Effector memory CD4-positive, alpha-beta T cell (primary cell): ENCODE data around the gene CNOT6.
"Not testable (repeated sequence)": the region's sequence is repeated elsewhere in the genome, so short reads cannot be mapped to it uniquely, and the experiment has no call there.

Source experiments
- DNase-seq, 3 donors: peaks; one replicate each; pipeline ENCODE4 v3.0.0-alpha.2; 2020
- H3K27ac ChIP-seq: 2 replicates; pipeline ENCODE4 v1.7.0; 2013; ENCODE audit warnings: mild to moderate bottlenecking, low read length, moderate library complexity; ENCODE audit not compliant: insufficient read depth, poor library complexity, severe bottlenecking
- H3K27me3 ChIP-seq: replicated peaks from 2 replicates; pipeline ENCODE4 v1.7.0; 2013; ENCODE audit warnings: mild to moderate bottlenecking, low read length; ENCODE audit not compliant: insufficient read depth, control insufficient read depth, poor library complexity, severe bottlenecking
- H3K36me3 ChIP-seq: 2 replicates; pipeline ENCODE4 v1.7.0; 2013; ENCODE audit warnings: mild to moderate bottlenecking, low read length, moderate library complexity; ENCODE audit not compliant: control insufficient read depth, insufficient read depth
- H3K4me1 ChIP-seq: 2 replicates; pipeline ENCODE4 v1.7.0; 2013; ENCODE audit warnings: low read length, mild to moderate bottlenecking; ENCODE audit not compliant: control insufficient read depth, insufficient read depth, poor library complexity, severe bottlenecking
- H3K4me3 ChIP-seq: 2 replicates; pipeline ENCODE4 v1.7.0; 2013; ENCODE audit warnings: low read length, low read depth, mild to moderate bottlenecking; ENCODE audit not compliant: insufficient read depth, poor library complexity, severe bottlenecking
- H3K9me3 ChIP-seq: 2 replicates; pipeline ENCODE4 v1.7.0; 2013; ENCODE audit warnings: mild to moderate bottlenecking, low read length, moderate library complexity; ENCODE audit not compliant: control insufficient read depth

The CNOT6 gene

DNA sequence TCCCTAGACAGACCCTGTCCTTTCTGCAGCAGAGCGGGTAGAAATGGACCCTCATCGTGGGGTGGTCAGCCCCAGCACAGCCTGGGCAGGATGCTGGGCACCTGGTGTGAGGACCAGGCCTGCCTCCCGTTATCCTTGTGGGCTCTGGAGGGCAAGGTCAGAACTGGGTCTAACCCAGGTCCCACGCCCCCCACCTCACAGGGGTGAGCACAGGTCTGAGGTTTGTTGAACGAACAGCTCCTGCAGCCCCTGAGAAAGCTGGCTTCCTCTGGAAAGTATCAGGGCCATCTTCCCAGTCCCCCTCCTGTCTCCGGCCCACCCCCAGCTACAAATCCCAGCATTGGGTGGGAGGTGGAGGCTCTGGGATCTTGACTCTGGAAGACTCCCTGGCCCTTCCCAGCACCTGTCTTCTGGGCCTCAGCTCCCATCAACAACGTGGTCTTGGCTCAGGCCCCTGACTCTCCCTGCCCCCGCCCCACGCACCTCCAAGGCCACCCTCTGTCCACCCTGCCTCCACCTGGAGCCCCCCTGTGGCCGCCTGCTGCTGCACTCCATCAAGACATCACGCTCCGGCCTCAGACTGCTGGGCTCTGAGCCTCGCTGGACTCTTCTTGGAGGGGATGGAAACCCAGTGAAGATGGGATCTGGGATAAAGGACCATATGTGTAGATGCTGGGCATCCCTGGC is 30.1 kb upstream of the CNOT6 start:
- no peak overlapping the region for H3K4me3 ChIP-seq
- no peak for DNase-seq
- H3K27ac ChIP-seq: no peak overlapping the region

DNA sequence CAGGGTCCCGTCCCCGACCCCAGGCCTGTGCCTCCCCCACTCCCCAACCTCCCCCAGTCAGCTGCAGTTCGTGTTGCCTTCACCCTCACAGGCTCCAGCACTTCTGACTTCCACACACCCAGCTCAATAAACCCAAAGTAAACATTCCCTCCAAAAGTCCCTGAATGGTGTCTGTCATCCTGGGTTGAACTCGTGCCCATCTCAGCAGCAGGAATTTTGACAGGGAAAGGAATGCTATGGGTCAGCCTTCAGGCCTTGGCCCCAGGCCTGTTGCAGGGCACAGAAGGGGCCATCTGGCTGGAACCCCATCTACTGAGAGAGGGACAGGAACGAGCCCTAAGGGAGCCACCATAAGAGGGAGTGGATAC is 29.6 kb upstream of the CNOT6 start:
- no peaks in the 10 kb centered on the region for H3K4me1 ChIP-seq
- H3K36me3 ChIP-seq: no peaks in the 10 kb centered on the region
- no peaks in the 10 kb centered on the region for H3K27me3 ChIP-seq
- no peak for DNase-seq
- no peak overlapping the region for H3K27ac ChIP-seq
- H3K9me3 ChIP-seq: no peaks in the 10 kb centered on the region
- no peak overlapping the region for H3K4me3 ChIP-seq

More for the DNA sequence above, 30.1 kb upstream of the CNOT6 start:
- no peaks in the 10 kb centered on the region for H3K36me3 ChIP-seq
- H3K27me3 ChIP-seq: no peaks in the 10 kb centered on the region
- no peaks in the 10 kb centered on the region for H3K4me1 ChIP-seq
- no peaks in the 10 kb centered on the region for H3K9me3 ChIP-seq

DNA sequence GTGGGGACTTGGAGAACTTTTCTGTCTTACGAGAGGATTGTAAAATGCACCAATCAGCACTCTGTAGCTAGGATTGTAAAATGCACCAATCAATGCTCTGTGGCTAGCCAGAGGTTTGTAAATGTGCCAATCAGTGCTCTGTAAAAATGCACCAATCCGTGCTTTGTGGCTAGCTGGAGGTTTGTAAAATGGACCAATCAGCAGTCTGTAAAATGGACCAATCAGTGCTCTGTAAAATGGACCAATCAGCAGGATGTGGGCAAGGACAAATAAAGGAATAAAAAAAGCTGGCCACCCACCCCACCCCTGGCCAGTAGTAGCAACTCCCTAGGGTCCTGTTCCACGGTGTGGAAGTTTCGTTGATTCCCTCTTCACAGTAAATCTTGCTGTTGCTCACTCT is 29.1 kb upstream of the CNOT6 start:
- DNase-seq, H3K27me3 ChIP-seq, H3K4me3 ChIP-seq, H3K9me3 ChIP-seq, H3K27ac ChIP-seq, H3K4me1 ChIP-seq, H3K36me3 ChIP-seq: not testable (repeated sequence)

DNA sequence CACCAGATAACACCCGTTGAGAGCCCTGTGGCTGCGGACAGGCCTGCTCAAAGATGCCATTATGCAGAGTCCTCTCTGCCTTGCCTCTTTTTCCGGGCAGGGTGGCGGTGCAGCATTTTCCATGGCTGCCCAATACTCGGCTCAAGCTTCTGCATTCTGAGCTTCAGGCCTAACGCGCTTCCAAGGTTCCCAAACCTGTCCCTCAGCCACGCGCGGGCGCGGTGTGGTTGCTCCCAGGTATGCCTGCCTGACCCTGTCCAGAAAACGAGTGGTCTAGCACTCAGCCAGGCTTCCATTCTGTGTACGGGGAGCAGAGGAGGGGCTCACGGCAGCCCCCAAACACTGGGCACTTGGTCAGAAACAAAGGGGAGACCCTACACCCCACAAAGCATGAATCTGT is 27.9 kb upstream of the CNOT6 start:
- Histone ChIP-seq H3K27ac (no peak overlapping the region), H3K27me3 (no peaks in the 10 kb centered on the region), H3K36me3 (no peaks in the 10 kb centered on the region), H3K4me3 (no peak overlapping the region), H3K4me1 (no peaks in the 10 kb centered on the region), H3K9me3 (no peaks in the 10 kb centered on the region)
- no peak for DNase-seq

DNA sequence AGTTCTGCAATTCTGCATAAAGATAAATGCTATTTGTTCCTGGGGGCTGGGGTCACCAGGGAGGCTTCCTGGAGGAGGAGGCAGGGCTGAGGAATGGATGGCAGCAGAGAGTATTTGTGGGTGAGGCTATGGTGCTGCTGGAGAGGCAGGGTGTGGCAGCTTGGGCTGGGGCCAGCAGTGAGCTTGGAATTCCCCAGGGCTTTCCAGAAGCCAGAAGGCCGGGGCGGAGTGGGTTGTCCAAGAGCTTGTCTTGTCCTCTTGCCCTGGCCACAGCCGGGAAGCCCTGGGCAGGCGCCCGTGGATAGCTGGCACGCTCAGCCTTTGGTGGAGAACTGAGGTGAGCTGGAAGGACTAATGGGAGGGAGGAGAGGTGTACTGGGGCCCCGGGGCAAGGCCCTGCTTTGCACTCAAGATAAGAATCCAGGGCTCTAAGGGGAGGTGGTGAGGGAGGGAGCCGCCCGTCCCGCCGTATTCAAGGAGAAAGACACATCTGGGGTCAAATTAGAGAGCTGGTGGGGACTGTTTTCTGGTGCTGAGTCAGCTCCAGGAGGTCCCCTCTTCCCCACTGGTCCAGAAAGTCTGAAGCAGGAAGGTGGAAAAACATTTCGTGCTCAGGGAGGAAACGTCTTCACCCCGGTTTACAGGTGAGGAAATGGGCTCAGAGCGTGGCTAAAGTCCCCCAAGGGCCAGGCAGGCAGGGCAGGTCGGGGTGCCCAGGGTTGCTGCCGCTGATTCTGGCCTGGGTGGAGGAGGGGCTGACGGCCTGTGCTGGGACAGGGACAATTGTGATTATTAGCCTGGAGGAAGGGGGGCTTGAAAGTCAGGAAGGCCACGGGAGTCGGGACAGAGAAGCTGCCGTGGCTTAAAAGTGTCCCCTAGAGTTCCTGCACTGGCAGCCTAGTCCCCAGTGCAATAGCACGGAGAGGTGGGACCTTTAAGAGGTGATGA is 26.9 kb upstream of the CNOT6 start:
- no peak overlapping the region for H3K27ac ChIP-seq
- H3K4me3 ChIP-seq: no peak overlapping the region
- H3K4me1 ChIP-seq: no peaks in the 10 kb centered on the region
- no peaks in the 10 kb centered on the region for H3K27me3 ChIP-seq
- no peak for DNase-seq
- no peaks in the 10 kb centered on the region for H3K36me3 ChIP-seq
- H3K9me3 ChIP-seq: no peaks in the 10 kb centered on the region

DNA sequence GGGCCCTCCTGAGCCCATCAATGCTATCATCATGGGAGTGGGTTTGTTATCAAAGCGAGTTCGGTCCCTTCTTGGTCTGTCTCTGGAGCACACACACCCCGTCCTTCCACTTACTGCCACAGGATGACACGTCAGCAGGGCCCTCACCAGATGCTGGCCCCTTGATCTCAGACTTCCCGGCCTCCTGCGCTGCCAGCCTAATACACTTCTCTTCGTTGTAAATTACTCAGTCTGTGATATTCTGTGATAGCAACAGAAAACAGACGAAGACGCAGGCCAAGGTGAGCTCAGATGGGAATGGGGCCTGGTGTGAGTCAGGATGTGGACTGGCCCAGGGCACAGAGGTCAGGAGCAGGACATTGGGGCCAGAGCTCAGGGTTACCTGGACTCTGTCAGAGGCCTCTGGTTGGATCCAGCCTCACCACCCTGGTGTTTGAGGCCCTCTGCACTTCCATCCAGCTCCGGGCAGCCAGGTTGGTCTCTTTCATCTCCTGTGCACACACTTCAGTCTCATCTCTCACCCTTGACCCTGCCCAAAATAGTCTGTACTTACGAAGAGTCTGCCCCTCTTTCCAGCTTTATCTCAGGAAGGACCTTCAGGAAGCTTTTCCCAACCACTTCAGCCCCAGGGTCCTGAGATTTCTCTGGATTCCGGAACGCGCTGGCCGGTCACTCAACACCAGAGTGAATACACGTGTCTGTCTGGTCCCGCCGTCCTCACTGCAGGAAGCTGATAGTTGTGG is 26.0 kb upstream of the CNOT6 start:
- DNase-seq: no peak
- H3K9me3 ChIP-seq: no peaks in the 10 kb centered on the region
- no peaks in the 10 kb centered on the region for H3K4me1 ChIP-seq
- H3K36me3 ChIP-seq: no peaks in the 10 kb centered on the region
- no peak overlapping the region for H3K27ac ChIP-seq
- no peak overlapping the region for H3K4me3 ChIP-seq
- no peaks in the 10 kb centered on the region for H3K27me3 ChIP-seq

DNA sequence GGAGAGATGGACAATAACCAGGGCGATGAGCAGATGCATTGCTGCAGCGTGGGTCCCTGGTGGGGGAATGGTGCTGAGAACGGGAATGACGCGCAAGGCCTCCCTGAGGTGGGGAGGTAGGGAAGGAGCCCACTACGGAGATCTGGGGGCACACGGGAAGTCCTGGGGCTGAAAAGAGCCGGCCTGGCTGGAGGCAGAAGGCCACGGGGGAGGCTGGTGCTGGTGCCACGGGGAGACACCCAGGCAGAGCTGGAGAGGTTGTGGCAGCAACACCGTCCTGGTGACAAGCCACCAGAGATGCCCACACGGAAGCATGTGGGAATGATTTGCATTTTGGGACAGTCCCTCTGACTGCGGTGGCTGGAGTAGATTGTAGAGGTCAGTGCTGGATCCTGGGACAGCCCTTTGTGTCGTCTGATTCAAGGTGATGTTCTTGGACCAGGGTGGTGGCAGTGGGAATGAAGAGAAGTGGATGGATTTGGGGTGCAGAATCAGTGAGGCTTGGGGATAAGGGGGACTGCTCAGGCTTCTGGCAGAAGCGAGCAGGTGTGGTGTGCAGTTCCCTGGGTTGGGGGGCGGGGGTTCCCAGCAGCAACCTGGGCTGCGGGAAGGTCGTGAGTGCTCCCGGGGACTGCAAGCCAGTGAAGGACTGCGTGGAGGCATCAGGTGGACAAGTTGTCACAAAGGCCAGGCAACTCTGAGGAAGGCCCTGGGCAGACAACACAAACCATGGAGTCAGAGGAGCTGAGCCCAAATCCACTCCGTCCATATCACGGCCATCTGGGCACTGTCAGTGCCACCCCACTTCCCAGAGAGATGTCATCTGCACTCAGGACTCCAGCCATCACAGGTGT is 25.2 kb upstream of the CNOT6 start:
- no peaks in the 10 kb centered on the region for H3K4me1 ChIP-seq
- no peaks in the 10 kb centered on the region for H3K27me3 ChIP-seq
- no peaks in the 10 kb centered on the region for H3K36me3 ChIP-seq
- H3K9me3 ChIP-seq: no peaks in the 10 kb centered on the region
- no peak overlapping the region for H3K4me3 ChIP-seq
- no peak overlapping the region for H3K27ac ChIP-seq
- no peak for DNase-seq

DNA sequence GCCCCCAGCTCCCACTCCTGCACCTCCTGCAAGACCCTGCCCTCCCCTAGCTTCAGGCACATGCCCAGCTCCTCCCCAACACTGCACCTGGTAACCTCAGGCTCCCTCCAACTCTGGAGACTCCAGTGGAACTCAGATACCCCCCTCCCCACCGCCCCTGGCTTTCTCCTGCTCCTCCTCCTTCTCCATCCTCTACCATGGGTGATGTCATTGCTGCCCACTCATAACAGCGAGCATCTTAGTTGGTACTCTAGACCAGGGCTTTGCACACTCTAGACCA is 24.7 kb upstream of the CNOT6 start:
- DNase-seq: no peak

DNA sequence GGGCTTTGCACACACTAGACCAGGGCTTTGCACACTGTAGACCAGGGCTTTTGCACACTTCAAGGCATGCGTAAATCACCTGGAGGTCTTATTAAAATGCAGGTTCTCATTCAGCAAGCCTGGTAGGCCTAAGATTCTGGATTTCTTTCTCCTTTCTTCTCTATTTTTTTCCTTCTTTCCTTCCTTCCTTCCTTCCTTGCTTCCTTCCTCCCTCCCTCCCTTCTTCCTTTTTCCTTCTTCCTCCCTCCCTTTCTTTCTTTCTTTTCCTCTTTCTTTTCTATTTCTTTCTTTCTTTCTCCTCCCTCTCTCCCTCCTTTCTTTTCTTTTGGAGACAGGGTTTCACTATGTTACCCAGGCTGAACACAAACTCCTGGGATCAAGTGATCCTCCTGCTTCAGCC is 24.3 kb upstream of the CNOT6 start:
- H3K27ac ChIP-seq: no peak overlapping the region
- H3K27me3 ChIP-seq: no peaks in the 10 kb centered on the region
- H3K9me3 ChIP-seq: no peaks in the 10 kb centered on the region
- H3K4me3 ChIP-seq: no peak overlapping the region
- H3K4me1 ChIP-seq: no peaks in the 10 kb centered on the region
- DNase-seq: no peak
- H3K36me3 ChIP-seq: no peaks in the 10 kb centered on the region

More for the DNA sequence above, 24.7 kb upstream of the CNOT6 start:
- no peaks in the 10 kb centered on the region for H3K4me1 ChIP-seq
- H3K27me3 ChIP-seq: no peaks in the 10 kb centered on the region
- H3K9me3 ChIP-seq: no peaks in the 10 kb centered on the region
- no peaks in the 10 kb centered on the region for H3K36me3 ChIP-seq
- no peak overlapping the region for H3K4me3 ChIP-seq
- H3K27ac ChIP-seq: no peak overlapping the region
